NB4 (cell line): Measurements from ENCODE around the gene INPP5E.

Experiments
- CTCF ChIP-seq: IDR thresholded peaks from one replicate; pipeline ENCODE4 v1.5.1; 2012; ENCODE audit warnings: low read depth, low read length
- MYC ChIP-seq: IDR thresholded peaks from 2 replicates; pipeline ENCODE4 v1.6.1; 2011; ENCODE audit warnings: low read depth, low read length
- POLR2A ChIP-seq: IDR thresholded peaks from 2 replicates; pipeline ENCODE4 v1.6.1; 2011; ENCODE audit warnings: mild to moderate bottlenecking; ENCODE audit not compliant: insufficient read length; ENCODE audit errors: extremely low read depth
- TF ChIP-seq, protein P1 (sequence below): IDR thresholded peaks from 2 replicates; pipeline ENCODE4 v1.6.1; 2011; ENCODE audit warnings: low read depth, low read length

- TF ChIP-seq CTCF (no peak), POLR2A (no peak), MYC (no peak)
- TF ChIP-seq, protein P1, sequence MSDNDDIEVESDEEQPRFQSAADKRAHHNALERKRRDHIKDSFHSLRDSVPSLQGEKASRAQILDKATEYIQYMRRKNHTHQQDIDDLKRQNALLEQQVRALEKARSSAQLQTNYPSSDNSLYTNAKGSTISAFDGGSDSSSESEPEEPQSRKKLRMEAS = no peak
Observed at GRCh38 chr9:136381966-136382513, 57.6 kb downstream of the INPP5E start.
